ENCODE data around the gene SUPT3H.

SUPT3H gene

DNA sequence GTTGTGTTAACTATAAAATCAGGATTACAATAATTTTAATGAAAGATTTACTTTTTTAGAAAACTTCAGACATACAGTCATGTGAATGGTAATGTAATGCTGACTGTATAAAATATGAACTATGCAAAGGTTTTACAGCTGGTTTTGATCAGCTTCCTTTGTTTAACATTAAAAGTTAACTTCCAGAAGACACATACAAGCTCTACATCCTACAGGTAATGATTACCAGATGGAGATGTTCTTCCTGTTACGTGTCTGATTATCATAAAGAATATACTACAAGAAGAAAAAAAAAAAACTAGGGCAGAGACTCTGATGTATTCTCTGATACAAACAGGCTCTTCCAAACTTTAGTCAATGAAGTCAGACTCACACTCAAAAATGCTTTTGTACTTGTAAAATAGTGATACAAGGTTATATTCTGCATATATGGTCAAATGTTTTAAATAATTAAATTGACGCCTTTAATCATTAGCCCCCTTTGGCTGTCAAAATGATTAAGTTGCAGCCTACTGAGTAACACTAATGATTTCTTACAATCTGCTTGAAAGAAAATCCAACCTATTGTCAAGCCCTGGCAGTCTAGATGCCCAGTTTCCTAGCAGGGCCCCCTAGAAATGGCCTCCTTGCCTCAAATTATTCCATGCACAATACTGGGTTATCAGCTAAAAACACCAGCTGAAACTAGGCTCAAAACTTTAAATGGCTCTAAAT is 301.4 kb downstream of the SUPT3H start:
- no peak overlapping the region for H3K27ac ChIP-seq
- no peak for DNase-seq
- no peaks in the 10 kb centered on the region for H3K9me3 ChIP-seq (ENCODE audit: severe bottlenecking)
- no peaks in the 10 kb centered on the region for H3K27me3 ChIP-seq (ENCODE audit: insufficient read depth, low read depth, severe bottlenecking)
- H3K36me3 ChIP-seq = no peaks in the 10 kb centered on the region
- no peak overlapping the region for H3K4me3 ChIP-seq (ENCODE audit: low read depth, low read length)
- TF ChIP-seq CTCF (IDR thresholded peaks at IDR 0.05; ENCODE audit: low read depth, low read length) = no peak

DNA sequence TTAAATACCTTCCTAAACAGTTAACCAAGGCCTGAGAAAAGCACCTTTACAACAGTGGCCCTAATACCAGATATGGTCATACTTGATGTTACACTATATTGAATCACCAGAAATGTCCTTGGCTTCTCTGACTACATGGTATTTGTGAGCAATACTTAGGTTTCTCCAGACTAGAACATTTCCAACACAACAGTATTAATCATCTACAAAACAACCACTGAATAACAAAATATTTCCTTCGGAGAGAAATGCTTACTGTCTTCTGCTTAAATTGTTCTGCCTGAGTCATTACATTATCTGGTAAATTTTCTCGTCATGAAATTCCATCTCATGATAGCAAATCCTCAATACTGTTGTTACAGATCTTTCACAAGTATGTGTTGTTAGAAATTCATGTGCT is 302.5 kb downstream of the SUPT3H start:
- no peaks in the 10 kb centered on the region for H3K9me3 ChIP-seq (ENCODE audit: severe bottlenecking)
- DNase-seq = no peak
- no peak for TF ChIP-seq CTCF (IDR thresholded peaks at IDR 0.05; ENCODE audit: low read depth, low read length)
- no peaks in the 10 kb centered on the region for H3K36me3 ChIP-seq
- no peak overlapping the region for H3K4me3 ChIP-seq (ENCODE audit: low read depth, low read length)
- no peaks in the 10 kb centered on the region for H3K27me3 ChIP-seq (ENCODE audit: insufficient read depth, low read depth, severe bottlenecking)
- no peak overlapping the region for H3K27ac ChIP-seq

DNA sequence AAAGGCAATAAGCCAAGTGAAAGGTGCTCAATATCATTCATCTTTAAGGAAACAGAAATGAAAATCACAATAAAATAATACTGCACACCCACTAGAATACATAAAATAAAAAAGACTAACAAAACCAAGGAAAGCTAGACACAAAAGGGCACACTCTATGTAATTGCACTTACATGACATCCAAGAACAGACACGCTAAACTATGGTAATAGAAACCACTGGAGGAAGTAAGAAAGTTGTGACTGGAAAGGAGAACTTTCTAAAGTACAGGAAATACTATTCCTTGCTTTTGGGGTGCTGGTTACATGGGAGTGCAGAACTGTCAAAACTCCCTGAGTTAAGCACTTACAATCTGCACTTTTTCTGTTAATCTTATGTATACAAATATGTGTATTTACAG is 303.3 kb downstream of the SUPT3H start:
- TF ChIP-seq CTCF (IDR thresholded peaks at IDR 0.05; ENCODE audit: low read depth, low read length) = no peak
- H3K27ac ChIP-seq = no peak overlapping the region
- no peaks in the 10 kb centered on the region for H3K9me3 ChIP-seq (ENCODE audit: severe bottlenecking)
- no peak overlapping the region for H3K4me3 ChIP-seq (ENCODE audit: low read depth, low read length)
- no peaks in the 10 kb centered on the region for H3K36me3 ChIP-seq
- no peaks in the 10 kb centered on the region for H3K27me3 ChIP-seq (ENCODE audit: insufficient read depth, low read depth, severe bottlenecking)
- DNase-seq = no peak

GRCh38 chr6:45073771-45074170 is 304.0 kb downstream of the SUPT3H start:
- Histone ChIP-seq H3K27me3 (ENCODE audit: insufficient read depth, low read depth, severe bottlenecking) (no peaks in the 10 kb centered on the region), H3K36me3 (no peaks in the 10 kb centered on the region), H3K4me3 (ENCODE audit: low read depth, low read length) (no peak overlapping the region), H3K27ac (no peak overlapping the region), H3K9me3 (ENCODE audit: severe bottlenecking) (no peaks in the 10 kb centered on the region)
- no peak for DNase-seq
- TF ChIP-seq CTCF (IDR thresholded peaks at IDR 0.05; ENCODE audit: low read depth, low read length) = no peak

DNA sequence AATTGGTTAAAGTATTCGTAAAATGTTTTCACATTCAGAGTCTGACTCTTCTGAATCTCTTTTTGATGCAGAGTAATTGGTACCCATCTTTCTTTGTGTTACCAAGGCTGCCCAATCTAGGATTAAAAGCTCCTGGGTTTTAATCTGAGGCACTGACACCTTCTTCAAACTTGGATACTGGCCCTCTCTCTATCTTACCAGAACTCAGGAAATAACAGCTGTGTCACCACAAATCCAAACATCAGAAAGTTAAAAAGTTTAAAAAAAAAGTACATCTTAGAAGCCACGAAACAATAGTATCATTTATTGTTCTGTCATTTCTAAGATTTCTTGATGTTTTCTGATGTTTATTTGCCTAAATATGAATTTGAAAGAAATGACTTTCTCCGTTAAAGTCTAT is 305.1 kb downstream of the SUPT3H start:
- Histone ChIP-seq H3K9me3 (ENCODE audit: severe bottlenecking) (no peaks in the 10 kb centered on the region), H3K4me3 (ENCODE audit: low read depth, low read length) (no peak overlapping the region), H3K27me3 (ENCODE audit: insufficient read depth, low read depth, severe bottlenecking) (no peaks in the 10 kb centered on the region), H3K36me3 (no peaks in the 10 kb centered on the region), H3K27ac (no peak overlapping the region)
- no peak for DNase-seq
- no peak for TF ChIP-seq CTCF (IDR thresholded peaks at IDR 0.05; ENCODE audit: low read depth, low read length)

GRCh38 chr6:45072016-45072415 is 305.7 kb downstream of the SUPT3H start:
- H3K9me3 ChIP-seq (ENCODE audit: severe bottlenecking) = no peaks in the 10 kb centered on the region
- no peak for TF ChIP-seq CTCF (IDR thresholded peaks at IDR 0.05; ENCODE audit: low read depth, low read length)
- H3K27ac ChIP-seq = no peak overlapping the region
- no peak overlapping the region for H3K4me3 ChIP-seq (ENCODE audit: low read depth, low read length)
- no peaks in the 10 kb centered on the region for H3K27me3 ChIP-seq (ENCODE audit: insufficient read depth, low read depth, severe bottlenecking)
- H3K36me3 ChIP-seq = no peaks in the 10 kb centered on the region
- DNase-seq = no peak

Data from WERI-Rb-1 (cell line).